Fibroblast of upper back skin (primary cell): ENCODE results near the gene IL17RE.

Experiments
- DNase-seq: peaks from one replicate; pipeline ENCODE4 v3.0.0-alpha.2; 2013

Gene IL17RE

DNA sequence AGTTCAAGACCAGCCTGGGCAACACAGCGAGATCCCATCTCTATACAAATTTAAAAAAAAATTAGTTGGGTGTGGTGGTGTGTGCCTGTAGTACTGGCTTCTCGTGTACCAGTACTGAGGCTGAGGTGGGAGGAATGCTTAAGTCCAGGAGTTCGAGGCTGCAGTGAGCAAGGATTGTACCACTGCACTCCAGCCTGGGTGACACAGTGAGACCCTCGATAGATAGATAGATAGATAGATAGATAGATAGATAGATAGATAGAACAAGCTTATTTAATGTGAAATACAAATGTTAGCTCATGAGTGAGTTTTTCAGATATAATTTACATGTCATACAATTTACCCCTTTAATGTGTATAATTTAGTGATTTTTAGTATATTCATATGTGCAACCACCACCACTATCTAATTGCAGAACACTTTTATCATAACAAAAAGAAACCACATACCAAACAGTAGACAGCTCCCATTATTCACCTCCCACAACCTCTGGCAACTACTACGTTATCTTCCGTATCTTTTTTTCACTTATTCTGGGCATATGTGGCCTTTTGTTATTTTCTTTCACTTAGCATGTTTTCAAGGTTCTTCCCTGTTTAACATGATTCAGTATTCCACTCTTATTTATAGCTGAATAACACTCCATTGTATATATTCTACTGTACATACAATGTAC is 62.7 kb downstream of the IL17RE start:
- no peak for DNase-seq
